Kidney epithelial cell (primary cell): ENCODE measurements around the gene GYPC. TPM values are rescaled to one million over a fixed set of nuclear protein-coding genes. Genes with fewer than 3 reads are reported as not detected.

ENCODE experiments used
- DNase-seq: peaks from one replicate; pipeline ENCODE4 v3.0.0-alpha.2; 2010; ENCODE audit warnings: low read depth
- H3K27me3 ChIP-seq: 2 replicates; pipeline ENCODE4 v1.6.0; 2011; ENCODE audit warnings: low read length; ENCODE audit not compliant: control insufficient read depth, insufficient read depth
- H3K36me3 ChIP-seq: 2 replicates; pipeline ENCODE4 v1.5.1; 2011; ENCODE audit warnings: low read length; ENCODE audit not compliant: control insufficient read depth, insufficient read depth
- H3K4me3 ChIP-seq: 2 replicates; pipeline ENCODE4 v1.5.1; 2011; ENCODE audit warnings: low read depth, mild to moderate bottlenecking, control low read depth, low read length
- CTCF ChIP-seq: IDR thresholded peaks from 2 replicates; pipeline ENCODE4 v1.5.1; 2011; ENCODE audit warnings: mild to moderate bottlenecking, moderate library complexity, low read length, control low read depth, inconsistent platforms; ENCODE audit not compliant: insufficient read depth, poor library complexity, severe bottlenecking
- total RNA-seq: library from RNA; depleted of rRNA; stranded (reverse); fragments of >200 nt; gene quantifications from 2 replicates; pipeline ENCODE4 v1.2.3, GENCODE V29; 2015

GYPC gene
- total RNA-seq, 1 donor from 2014 or later: 127 TPM

- DNase-seq: no peak
- H3K27me3 ChIP-seq: no peaks in the 10 kb centered on the region
- H3K4me3 ChIP-seq: no peak overlapping the region
- TF ChIP-seq CTCF: no peak
- no peaks in the 10 kb centered on the region for H3K36me3 ChIP-seq
Measured at GRCh38 chr2:126661702-126662500, 5.9 kb downstream of the GYPC start.

GRCh38 chr2:126662621-126663020, 6.7 kb downstream of the GYPC start:
- H3K27me3 ChIP-seq: no peaks in the 10 kb centered on the region
- no peak overlapping the region for H3K4me3 ChIP-seq
- no peaks in the 10 kb centered on the region for H3K36me3 ChIP-seq
- TF ChIP-seq CTCF: no peak
- no peak for DNase-seq

GRCh38 chr2:126663184-126663963, 7.4 kb downstream of the GYPC start:
- no peak for TF ChIP-seq CTCF
- Histone ChIP-seq H3K27me3 (no peaks in the 10 kb centered on the region), H3K36me3 (no peaks in the 10 kb centered on the region), H3K4me3 (no peak overlapping the region)
- no peak for DNase-seq

DNA sequence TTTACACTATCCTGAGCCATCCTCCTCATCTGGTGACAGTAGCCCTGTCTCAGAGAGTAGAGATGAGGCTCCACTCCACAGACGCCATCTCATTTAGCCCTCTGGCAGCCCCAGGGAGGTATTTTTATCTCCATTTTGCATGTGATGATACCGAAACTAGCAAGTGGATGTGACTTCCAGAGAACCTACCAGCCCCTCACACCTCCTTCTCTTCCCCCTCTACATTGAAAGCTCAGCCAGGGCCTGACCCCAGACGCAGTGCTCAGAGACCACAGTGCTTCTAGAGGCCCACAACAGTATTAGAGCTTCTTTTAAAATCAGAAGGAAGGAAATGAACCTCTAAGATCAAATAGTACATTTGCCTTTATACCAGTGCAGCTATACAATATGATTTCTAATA, 8.3 kb downstream of the GYPC start:
- TF ChIP-seq CTCF: no peak
- no peaks in the 10 kb centered on the region for H3K36me3 ChIP-seq
- H3K27me3 ChIP-seq: no peaks in the 10 kb centered on the region
- H3K4me3 ChIP-seq: no peak overlapping the region
- no peak for DNase-seq

- Histone ChIP-seq H3K36me3 (no peaks in the 10 kb centered on the region), H3K4me3 (no peak overlapping the region), H3K27me3 (no peaks in the 10 kb centered on the region)
- TF ChIP-seq CTCF: no peak
- no peak for DNase-seq
Measured at GRCh38 chr2:126664639-126665038, 8.7 kb downstream of the GYPC start.
